GM12878 (cell line): ENCODE results near the gene EIF5. TPM values are rescaled to one million over a fixed set of nuclear protein-coding genes. Genes with fewer than 3 reads are reported as not detected.

Experiments used
- ATAC-seq: fragments of 200-7000 bp; cut with Tn5 transposase; 3 replicates; pipeline ENCODE4 v1.9.1; 2020; ENCODE audit warnings: mild to moderate bottlenecking, moderate library complexity
- BruUV-seq: library from RNA; stranded (reverse); fragments of 400-500 nt; replicated peaks from 2 replicates; lab custom pipeline; 2021; lab: Mats Ljungman, UMichigan
- CTCF ChIA-PET: fragments of 300-600 bp; sonication (Branson Sonifier 250); formaldehyde crosslinking; extraction: SDS; loops from one replicate; lab custom pipeline; 2021; ENCODE audit warnings: inconsistent platforms; lab: Yijun Ruan, JAX
- POLR2A ChIA-PET: fragments of 350-600 bp; formaldehyde crosslinking; extraction: SDS; loops from one replicate; lab custom pipeline; 2021; ENCODE audit warnings: inconsistent platforms; lab: Charles Lee
- RAD21 ChIA-PET: fragments of 300-600 bp; sonication (Branson Sonifier 250); formaldehyde crosslinking; loops from one replicate; lab custom pipeline; 2023; ENCODE audit warnings: antibody characterized with exemption; ENCODE audit not compliant: unreplicated experiment; lab: Charles Lee
- SMC1A ChIA-PET: fragments of 300-600 bp; sonication (Branson Sonifier 250); formaldehyde crosslinking; loops from one replicate; lab custom pipeline; 2023; ENCODE audit not compliant: unreplicated experiment, uncharacterized antibody; lab: Charles Lee
- DNase-seq: peaks from one replicate; pipeline ENCODE4 v3.0.0-alpha.2; 2011; ENCODE audit warnings: low read depth, low spot score
- FAIRE-seq: peaks from 3 replicates; lab custom pipeline; 2011; peaks lifted over from hg19 to GRCh38; lab: Jason Lieb, UNC
- H2AFZ ChIP-seq: 2 replicates; pipeline ENCODE4 v1.6.0; 2011; ENCODE audit warnings: low read depth, low read length, control low read depth; ENCODE audit not compliant: control insufficient read depth
- H3K27ac ChIP-seq: 2 replicates; pipeline ENCODE4 v1.5.1; 2011; ENCODE audit warnings: control low read depth; ENCODE audit not compliant: control insufficient read depth, insufficient read depth
- H3K27me3 ChIP-seq, 2 experiments: replicated peaks in 1 of 2; 2 replicates each; pipeline versions ENCODE4 v1.6.0 to v1.6.1; 2011; ENCODE audit warnings: low read length in 1 of 2; ENCODE audit not compliant: control insufficient read depth in 2 of 2, insufficient read depth in 2 of 2
- H3K36me3 ChIP-seq, 2 experiments: 2 replicates each; pipeline ENCODE4 v1.5.1; 2011; ENCODE audit warnings: low read length in 1 of 2; ENCODE audit not compliant: control insufficient read depth in 2 of 2, insufficient read depth in 2 of 2
- H3K4me1 ChIP-seq: 2 replicates; pipeline ENCODE4 v1.6.1; 2011; ENCODE audit warnings: mild to moderate bottlenecking, low read length, moderate library complexity, mixed read lengths; ENCODE audit not compliant: control insufficient read depth, insufficient read depth
- H3K4me2 ChIP-seq: 2 replicates; pipeline ENCODE4 v1.6.0; 2011; ENCODE audit warnings: control low read depth; ENCODE audit not compliant: control insufficient read depth, insufficient read depth
- H3K4me3 ChIP-seq: fragments of 200-600 bp; sonication (generic); 2 replicates; pipeline ENCODE4 v1.5.1; 2016
- H3K79me2 ChIP-seq: 2 replicates; pipeline ENCODE4 v1.6.0; 2011; ENCODE audit warnings: low read length; ENCODE audit not compliant: control insufficient read depth, insufficient read depth
- H3K9ac ChIP-seq: 2 replicates; pipeline ENCODE4 v1.8.0; 2011; ENCODE audit warnings: low read length, control low read depth, mixed read lengths; ENCODE audit not compliant: control insufficient read depth, insufficient read depth
- H3K9me3 ChIP-seq: replicated peaks from 3 replicates; pipeline ENCODE4 v1.5.1; 2011; ENCODE audit warnings: mild to moderate bottlenecking, low read length; ENCODE audit not compliant: control insufficient read depth, insufficient read depth
- H4K20me1 ChIP-seq: 2 replicates; pipeline ENCODE4 v1.6.0; 2011; ENCODE audit not compliant: control insufficient read depth, insufficient read depth
- EED ChIP-seq: sonication (generic); IDR thresholded peaks from 2 replicates; pipeline ENCODE4 v1.6.1; 2016; ENCODE audit warnings: antibody characterized with exemption, low read depth
- FOS ChIP-seq: IDR thresholded peaks from 3 replicates; pipeline ENCODE4 v1.6.1; 2011; ENCODE audit warnings: borderline replicate concordance; ENCODE audit not compliant: insufficient read length; ENCODE audit errors: extremely low read depth
- FOXK2 ChIP-seq: fragments of 450-650 bp; IDR thresholded peaks from 2 replicates; pipeline ENCODE4 v1.6.1; 2017; ENCODE audit warnings: mild to moderate bottlenecking, moderate library complexity
- JUND ChIP-seq: IDR thresholded peaks from 2 replicates; pipeline ENCODE4 v1.6.1; 2012; ENCODE audit warnings: low read depth, mild to moderate bottlenecking, low read length, improper control_type of control experiment, moderate library complexity
- NFIC ChIP-seq: IDR thresholded peaks from 2 replicates; pipeline ENCODE4 v1.6.1; 2012; ENCODE audit warnings: low read depth, mild to moderate bottlenecking, inconsistent platforms, low read length, moderate library complexity
- PAX8 ChIP-seq: fragments of 450-650 bp; IDR thresholded peaks from 2 replicates; pipeline ENCODE4 v1.6.1; 2017; ENCODE audit warnings: mild to moderate bottlenecking, moderate library complexity
- POLR2A ChIP-seq: IDR thresholded peaks from 2 replicates; pipeline ENCODE4 v1.6.1; 2011; ENCODE audit warnings: low read depth, mild to moderate bottlenecking, low read length
- POLR2AphosphoS5 ChIP-seq: IDR thresholded peaks from 2 replicates; pipeline ENCODE4 v1.6.1; 2011; ENCODE audit warnings: mild to moderate bottlenecking, low read length, inconsistent platforms
- RAD51 ChIP-seq: fragments of 450-650 bp; IDR thresholded peaks from 2 replicates; pipeline ENCODE4 v1.6.1; 2016; ENCODE audit warnings: moderate library complexity, mild to moderate bottlenecking, inconsistent platforms
- SMAD1 ChIP-seq: fragments of 450-650 bp; IDR thresholded peaks from 2 replicates; pipeline ENCODE4 v1.6.1; 2018; ENCODE audit warnings: mild to moderate bottlenecking, low read depth; ENCODE audit not compliant: partially characterized antibody
- SMC3 ChIP-seq: IDR thresholded peaks from 2 replicates; pipeline ENCODE4 v1.6.1; 2011; ENCODE audit warnings: low read length, improper control_type of control experiment, borderline replicate concordance
- TAF1 ChIP-seq: IDR thresholded peaks from 2 replicates; pipeline ENCODE4 v1.6.1; 2011; ENCODE audit warnings: mild to moderate bottlenecking, low read depth, low read length, borderline replicate concordance
- TCF3 ChIP-seq: IDR thresholded peaks from 2 replicates; pipeline ENCODE4 v1.6.1; 2012; ENCODE audit warnings: low read depth, mild to moderate bottlenecking, low read length, borderline replicate concordance; ENCODE audit not compliant: insufficient read depth
- WRNIP1 ChIP-seq: IDR thresholded peaks from 2 replicates; pipeline ENCODE4 v1.6.1; 2011; ENCODE audit warnings: low read depth, low read length, improper control_type of control experiment, borderline replicate concordance
- YY1 ChIP-seq: IDR thresholded peaks from 2 replicates; pipeline ENCODE4 v1.6.1; 2011; ENCODE audit warnings: low read depth, mild to moderate bottlenecking, low read length
- WGBS: methylation state at CpG from one replicate; pipeline ENCODE4 v1.1.6; 2016; ENCODE audit warnings: low lambda C conversion rate; ENCODE audit not compliant: insufficient replicate concordance, insufficient coverage; ENCODE audit errors: missing lambda C conversion rate; 5-methylcytosine and 5-hydroxymethylcytosine counted together
- in situ Hi-C: fragments of 300-500 bp; cut with MboI; formaldehyde crosslinking; loops from 9 replicates; pipeline ENCODE4 v1.14.3; 2018; ENCODE audit warnings: mixed read lengths
- intact Hi-C: fragments of 100-400 bp; cut with micrococcal nuclease; formaldehyde crosslinking; loops from one replicate; pipeline ENCODE4 v1.14.2; 2022; ENCODE audit not compliant: unreplicated experiment
- polyA plus RNA-seq, 11 experiments: library from polyadenylated mRNA; depleted of rRNA in 4 of 11; unstranded in 6 of 11; stranded (reverse) in 5 of 11; fragments of >200 nt; fragmentation: Nextera tagmentation in 4 of 11; fragmentation: Illumina TruSeq in 1 of 11; extraction: Ambion mirVana in 4 of 11; extraction: Trizol in 1 of 11; gene quantifications; 1 replicate in 1 of 11; 2 replicates in 10 of 11; pipeline versions ENCODE4 v1.2.1 to v1.2.3, GENCODE V29; 2011 to 2016; ENCODE audit warnings: inconsistent platforms in 2 of 11, missing spikeins in 2 of 11, low read depth in 1 of 11
- total RNA-seq, 4 experiments: library from RNA; depleted of rRNA in 3 of 4; stranded (reverse); fragments of >200 nt in 3 of 4; fragmentation: Illumina TruSeq in 1 of 4; extraction: Trizol in 1 of 4; gene quantifications; 2 replicates each; pipeline versions ENCODE4 v1.2.1 to v1.2.3, GENCODE V29; 2013 to 2021
- TF ChIP-seq, protein P1 (sequence below): IDR thresholded peaks from 2 replicates; pipeline ENCODE4 v1.6.1; 2012; ENCODE audit warnings: low read depth, low read length, improper control_type of control experiment
- TF ChIP-seq, protein P2 (sequence below): IDR thresholded peaks from 2 replicates; pipeline ENCODE4 v1.6.1; 2012; ENCODE audit warnings: mild to moderate bottlenecking, low read depth, low read length

The EIF5 gene
- total and polyA plus RNA-seq, 10 of the 15 experiments (the other 5 are each of a cell fraction or from before 2014, with no cell fraction given): 51.2 to 360 (median 115) TPM

DNA sequence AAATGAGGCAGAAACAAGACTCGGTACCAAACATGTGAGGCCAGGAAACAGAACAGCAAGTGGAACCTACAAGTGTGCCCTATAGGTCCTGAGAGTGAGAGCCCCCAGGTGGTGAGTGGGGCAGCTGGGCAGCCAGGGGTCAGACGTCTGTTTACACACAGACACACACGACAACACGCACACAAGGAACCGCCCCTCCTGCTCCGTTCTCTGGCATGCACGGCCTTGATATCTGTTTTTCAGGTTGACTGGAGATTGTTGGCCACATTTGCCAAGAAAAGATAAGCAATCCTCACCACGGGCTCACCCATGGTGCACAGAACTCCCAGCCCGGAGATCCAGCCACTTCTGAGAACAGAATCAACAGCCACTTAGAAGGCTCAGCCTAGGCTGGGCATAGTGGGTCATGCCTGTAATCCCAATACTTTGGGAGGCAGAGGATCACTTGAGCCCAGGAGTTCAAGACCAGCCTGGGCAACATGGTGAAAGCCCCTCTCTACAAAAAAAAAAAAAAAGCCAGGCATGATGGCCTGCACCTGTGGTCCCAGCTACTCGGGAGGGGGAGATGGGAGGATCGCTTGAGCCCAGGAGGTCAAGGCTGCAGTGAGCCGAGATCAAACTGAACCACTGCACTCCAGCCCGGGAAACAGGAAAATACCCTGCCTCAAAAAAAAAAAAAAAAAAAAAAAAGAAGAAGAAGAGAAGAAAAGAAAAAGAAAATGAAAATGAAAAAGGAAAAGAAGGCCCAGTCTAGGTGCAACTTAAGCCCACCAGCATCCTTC lies 19.4 kb upstream of the EIF5 start:
- no TSS peak for BruUV-seq
- no peaks in the 10 kb centered on the region for H3K36me3 ChIP-seq
- FAIRE-seq (no peak), DNase-seq (no peak), ATAC-seq (no peak)
- H3K4me2 ChIP-seq: no peak overlapping the region
- ChIA-PET CTCF (interaction anchor here (0.6 to 1.8 kb wide), 4 partner anchors 19 to 279 kb away, joined by 3 to 4 read pairs (median 3); no protein-coding TSS in a partner anchor), POLR2A (no interaction called here), RAD21 (no interaction called here), SMC1A (no interaction called here)
- in situ Hi-C loops: no loop called here
- H3K79me2 ChIP-seq: no peaks in the 10 kb centered on the region
- H3K4me3 ChIP-seq: no peak overlapping the region
- H3K9me3 ChIP-seq: no peaks in the 10 kb centered on the region
- WGBS: 67% methylated on average over 13 of the region's 13 CpGs
- no peak for TF ChIP-seq FOXK2
- TF ChIP-seq FOS: no peak
- TF ChIP-seq NFIC: no peak
- no peak for TF ChIP-seq TCF3
- TF ChIP-seq SMAD1: no peak
- TF ChIP-seq YY1: no peak
- no peak for TF ChIP-seq WRNIP1
- no peak for TF ChIP-seq PAX8
- no peak for TF ChIP-seq EED
- TF ChIP-seq, protein P1, sequence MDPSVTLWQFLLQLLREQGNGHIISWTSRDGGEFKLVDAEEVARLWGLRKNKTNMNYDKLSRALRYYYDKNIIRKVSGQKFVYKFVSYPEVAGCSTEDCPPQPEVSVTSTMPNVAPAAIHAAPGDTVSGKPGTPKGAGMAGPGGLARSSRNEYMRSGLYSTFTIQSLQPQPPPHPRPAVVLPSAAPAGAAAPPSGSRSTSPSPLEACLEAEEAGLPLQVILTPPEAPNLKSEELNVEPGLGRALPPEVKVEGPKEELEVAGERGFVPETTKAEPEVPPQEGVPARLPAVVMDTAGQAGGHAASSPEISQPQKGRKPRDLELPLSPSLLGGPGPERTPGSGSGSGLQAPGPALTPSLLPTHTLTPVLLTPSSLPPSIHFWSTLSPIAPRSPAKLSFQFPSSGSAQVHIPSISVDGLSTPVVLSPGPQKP: no peak
- no peak for TF ChIP-seq POLR2A
- TF ChIP-seq, protein P2, sequence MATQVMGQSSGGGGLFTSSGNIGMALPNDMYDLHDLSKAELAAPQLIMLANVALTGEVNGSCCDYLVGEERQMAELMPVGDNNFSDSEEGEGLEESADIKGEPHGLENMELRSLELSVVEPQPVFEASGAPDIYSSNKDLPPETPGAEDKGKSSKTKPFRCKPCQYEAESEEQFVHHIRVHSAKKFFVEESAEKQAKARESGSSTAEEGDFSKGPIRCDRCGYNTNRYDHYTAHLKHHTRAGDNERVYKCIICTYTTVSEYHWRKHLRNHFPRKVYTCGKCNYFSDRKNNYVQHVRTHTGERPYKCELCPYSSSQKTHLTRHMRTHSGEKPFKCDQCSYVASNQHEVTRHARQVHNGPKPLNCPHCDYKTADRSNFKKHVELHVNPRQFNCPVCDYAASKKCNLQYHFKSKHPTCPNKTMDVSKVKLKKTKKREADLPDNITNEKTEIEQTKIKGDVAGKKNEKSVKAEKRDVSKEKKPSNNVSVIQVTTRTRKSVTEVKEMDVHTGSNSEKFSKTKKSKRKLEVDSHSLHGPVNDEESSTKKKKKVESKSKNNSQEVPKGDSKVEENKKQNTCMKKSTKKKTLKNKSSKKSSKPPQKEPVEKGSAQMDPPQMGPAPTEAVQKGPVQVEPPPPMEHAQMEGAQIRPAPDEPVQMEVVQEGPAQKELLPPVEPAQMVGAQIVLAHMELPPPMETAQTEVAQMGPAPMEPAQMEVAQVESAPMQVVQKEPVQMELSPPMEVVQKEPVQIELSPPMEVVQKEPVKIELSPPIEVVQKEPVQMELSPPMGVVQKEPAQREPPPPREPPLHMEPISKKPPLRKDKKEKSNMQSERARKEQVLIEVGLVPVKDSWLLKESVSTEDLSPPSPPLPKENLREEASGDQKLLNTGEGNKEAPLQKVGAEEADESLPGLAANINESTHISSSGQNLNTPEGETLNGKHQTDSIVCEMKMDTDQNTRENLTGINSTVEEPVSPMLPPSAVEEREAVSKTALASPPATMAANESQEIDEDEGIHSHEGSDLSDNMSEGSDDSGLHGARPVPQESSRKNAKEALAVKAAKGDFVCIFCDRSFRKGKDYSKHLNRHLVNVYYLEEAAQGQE: no peak
- no peak for TF ChIP-seq SMC3
- no peak for TF ChIP-seq POLR2AphosphoS5
- TF ChIP-seq JUND: no peak
- no peak for TF ChIP-seq RAD51
- no peak for TF ChIP-seq TAF1
- no peak overlapping the region for H3K9ac ChIP-seq
- no peaks in the 10 kb centered on the region for H4K20me1 ChIP-seq
- peaks cover 0 to 1% of the 10 kb centered on the region in 2 experiments; a peak in 2 of 4 replicates for H3K27me3 ChIP-seq
- peaks cover 14% of the 10 kb centered on the region for H3K4me1 ChIP-seq
- no peak overlapping the region for H2AFZ ChIP-seq
- H3K27ac ChIP-seq: no peak overlapping the region
- intact Hi-C loops: no loop called here
